HCT116 (cell line): ENCODE measurements around the gene COL26A1.

Source experiments
- EZH2phosphoT487 ChIP-seq: fragments of 200-600 bp; IDR thresholded peaks from 2 replicates; pipeline ENCODE4 v1.6.1; 2018; ENCODE audit warnings: antibody characterized with exemption, borderline replicate concordance
- SIN3A ChIP-seq: IDR thresholded peaks from 2 replicates; pipeline ENCODE4 v1.6.1; 2012; ENCODE audit warnings: low read depth
- TF ChIP-seq, protein P1 (sequence below): IDR thresholded peaks from 2 replicates; pipeline ENCODE4 v1.6.1; 2012

DNA sequence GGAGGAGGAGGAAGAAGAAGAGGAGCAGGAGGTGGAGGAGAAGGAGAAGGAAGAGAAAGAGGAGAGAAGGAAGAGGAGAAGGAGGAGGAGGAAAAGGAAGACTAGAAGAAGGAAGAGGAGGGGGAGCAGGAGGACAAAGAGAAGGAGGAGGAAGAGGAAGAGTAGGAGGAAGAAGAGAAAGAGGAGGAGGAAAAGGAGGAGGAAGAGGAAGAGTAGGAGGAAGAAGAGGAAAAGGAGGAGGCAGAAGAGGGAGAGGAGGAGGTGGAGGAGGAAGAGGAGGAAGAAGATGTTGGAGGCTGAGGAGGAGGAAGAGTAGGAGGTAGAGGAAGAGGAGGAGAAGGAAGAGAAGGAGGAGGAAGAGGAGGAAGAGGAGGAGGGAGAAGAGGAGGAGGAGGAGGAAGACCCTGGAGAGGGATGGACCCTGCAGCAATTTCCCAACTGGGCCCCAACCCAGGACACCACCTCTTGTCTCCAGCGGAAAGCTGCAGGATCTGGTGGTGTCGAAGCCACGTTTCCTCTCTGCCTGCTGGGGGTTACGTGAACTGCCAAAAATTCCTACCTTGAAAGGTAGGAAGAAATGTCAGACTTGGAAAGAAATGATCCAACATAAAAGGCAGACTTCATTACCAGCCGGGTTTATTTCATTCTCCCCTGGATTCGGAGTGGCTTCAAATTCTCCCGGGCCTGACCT is 38.9 kb downstream of the COL26A1 start:
- no peak for TF ChIP-seq SIN3A
- no peak for TF ChIP-seq EZH2phosphoT487
- TF ChIP-seq, protein P1, sequence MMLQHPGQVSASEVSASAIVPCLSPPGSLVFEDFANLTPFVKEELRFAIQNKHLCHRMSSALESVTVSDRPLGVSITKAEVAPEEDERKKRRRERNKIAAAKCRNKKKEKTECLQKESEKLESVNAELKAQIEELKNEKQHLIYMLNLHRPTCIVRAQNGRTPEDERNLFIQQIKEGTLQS, result no peak
